ENCODE measurements around the gene RAB3A. TPM values are rescaled to one million over a fixed set of nuclear protein-coding genes. Genes with fewer than 3 reads are reported as not detected.

RAB3A gene
- total and polyA plus RNA-seq, 9 of the 15 experiments (the other 6 are each of a cell fraction or from before 2014, with no cell fraction given), result 0.17 to 5.1 (median 0.90) TPM; not detected in 1

GRCh38 chr19:18152817-18153555, 50.9 kb downstream of the RAB3A start, which contains the start of gene PIK3R2 (continued):
- TF ChIP-seq MYC (IDR thresholded peaks at IDR 0.05; ENCODE audit: low read depth, low read length) (peak; percentile 3; the same call in 1 of the 2 replicates), MYC (CRISPR knock-in tag; IDR thresholded peaks at IDR 0.05; ENCODE audit: borderline replicate concordance, low read depth) (no peak), ARID2 (IDR thresholded peaks at IDR 0.05) (0 out of 2 replicates have a peak, but pooled peaks have one; percentile 29), HNRNPK (IDR thresholded peaks at IDR 0.05; ENCODE audit: low read depth, low read length, poor library complexity, severe bottlenecking) (no peak), CREB1 (IDR thresholded peaks at IDR 0.05) (no peak), CREB1 (CRISPR knock-in tag; IDR thresholded peaks at IDR 0.05) (0 out of 2 replicates have a peak, but pooled peaks have one; percentile 12), SIN3B (IDR thresholded peaks at IDR 0.05; ENCODE audit: low read depth) (peak; percentile 78; the same call in 1 of the 2 replicates), ZBTB17 (CRISPR knock-in tag; IDR thresholded peaks at IDR 0.05) (peak; percentile 14; the same call in 1 of the 2 replicates), SNIP1 (IDR thresholded peaks at IDR 0.05; ENCODE audit: low read depth) (no peak), ATF6 (CRISPR knock-in tag; IDR thresholded peaks at IDR 0.05) (no peak), RFX1 (IDR thresholded peaks at IDR 0.05) (no peak), HMGN3 (IDR thresholded peaks at IDR 0.05; ENCODE audit: borderline replicate concordance, extremely low read depth, insufficient read length, low read depth, low read length) (peak; percentile 80), RBBP5 (IDR thresholded peaks at IDR 0.05; ENCODE audit: borderline replicate concordance, insufficient read depth, low read length, poor library complexity, severe bottlenecking) (peak; percentile 48), SRSF1 (IDR thresholded peaks at IDR 0.05; ENCODE audit: low read depth, low read length) (no peak), POLR2AphosphoS2 (IDR thresholded peaks at IDR 0.05; ENCODE audit: low read length) (no peak)
- TF ChIP-seq, protein P1, sequence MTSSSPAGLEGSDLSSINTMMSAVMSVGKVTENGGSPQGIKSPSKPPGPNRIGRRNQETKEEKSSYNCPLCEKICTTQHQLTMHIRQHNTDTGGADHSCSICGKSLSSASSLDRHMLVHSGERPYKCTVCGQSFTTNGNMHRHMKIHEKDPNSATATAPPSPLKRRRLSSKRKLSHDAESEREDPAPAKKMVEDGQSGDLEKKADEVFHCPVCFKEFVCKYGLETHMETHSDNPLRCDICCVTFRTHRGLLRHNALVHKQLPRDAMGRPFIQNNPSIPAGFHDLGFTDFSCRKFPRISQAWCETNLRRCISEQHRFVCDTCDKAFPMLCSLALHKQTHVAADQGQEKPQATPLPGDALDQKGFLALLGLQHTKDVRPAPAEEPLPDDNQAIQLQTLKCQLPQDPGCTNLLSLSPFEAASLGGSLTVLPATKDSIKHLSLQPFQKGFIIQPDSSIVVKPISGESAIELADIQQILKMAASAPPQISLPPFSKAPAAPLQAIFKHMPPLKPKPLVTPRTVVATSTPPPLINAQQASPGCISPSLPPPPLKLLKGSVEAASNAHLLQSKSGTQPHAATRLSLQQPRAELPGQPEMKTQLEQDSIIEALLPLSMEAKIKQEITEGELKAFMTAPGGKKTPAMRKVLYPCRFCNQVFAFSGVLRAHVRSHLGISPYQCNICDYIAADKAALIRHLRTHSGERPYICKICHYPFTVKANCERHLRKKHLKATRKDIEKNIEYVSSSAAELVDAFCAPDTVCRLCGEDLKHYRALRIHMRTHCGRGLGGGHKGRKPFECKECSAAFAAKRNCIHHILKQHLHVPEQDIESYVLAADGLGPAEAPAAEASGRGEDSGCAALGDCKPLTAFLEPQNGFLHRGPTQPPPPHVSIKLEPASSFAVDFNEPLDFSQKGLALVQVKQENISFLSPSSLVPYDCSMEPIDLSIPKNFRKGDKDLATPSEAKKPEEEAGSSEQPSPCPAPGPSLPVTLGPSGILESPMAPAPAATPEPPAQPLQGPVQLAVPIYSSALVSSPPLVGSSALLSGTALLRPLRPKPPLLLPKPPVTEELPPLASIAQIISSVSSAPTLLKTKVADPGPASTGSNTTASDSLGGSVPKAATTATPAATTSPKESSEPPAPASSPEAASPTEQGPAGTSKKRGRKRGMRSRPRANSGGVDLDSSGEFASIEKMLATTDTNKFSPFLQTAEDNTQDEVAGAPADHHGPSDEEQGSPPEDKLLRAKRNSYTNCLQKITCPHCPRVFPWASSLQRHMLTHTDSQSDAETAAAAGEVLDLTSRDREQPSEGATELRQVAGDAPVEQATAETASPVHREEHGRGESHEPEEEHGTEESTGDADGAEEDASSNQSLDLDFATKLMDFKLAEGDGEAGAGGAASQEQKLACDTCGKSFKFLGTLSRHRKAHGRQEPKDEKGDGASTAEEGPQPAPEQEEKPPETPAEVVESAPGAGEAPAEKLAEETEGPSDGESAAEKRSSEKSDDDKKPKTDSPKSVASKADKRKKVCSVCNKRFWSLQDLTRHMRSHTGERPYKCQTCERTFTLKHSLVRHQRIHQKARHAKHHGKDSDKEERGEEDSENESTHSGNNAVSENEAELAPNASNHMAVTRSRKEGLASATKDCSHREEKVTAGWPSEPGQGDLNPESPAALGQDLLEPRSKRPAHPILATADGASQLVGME (CRISPR knock-in tag; IDR thresholded peaks at IDR 0.05), result no peak
